ENCODE measurements around the gene ZNF330.

- TF ChIP-seq CBX5 (IDR thresholded peaks at IDR 0.05; ENCODE audit: low read depth): no peak
- no peak for TF ChIP-seq ESRRA (IDR thresholded peaks at IDR 0.05; ENCODE audit: low read length)
- TF ChIP-seq CHD4 (IDR thresholded peaks at IDR 0.05): no peak
- TF ChIP-seq EZH2 (IDR thresholded peaks at IDR 0.05; ENCODE audit: borderline replicate concordance, control insufficient read depth, low read depth, low read length): no peak
- no peak for TF ChIP-seq POLR2A (IDR thresholded peaks at IDR 0.05; ENCODE audit: low read depth, low read length)
- TF ChIP-seq, protein P1, sequence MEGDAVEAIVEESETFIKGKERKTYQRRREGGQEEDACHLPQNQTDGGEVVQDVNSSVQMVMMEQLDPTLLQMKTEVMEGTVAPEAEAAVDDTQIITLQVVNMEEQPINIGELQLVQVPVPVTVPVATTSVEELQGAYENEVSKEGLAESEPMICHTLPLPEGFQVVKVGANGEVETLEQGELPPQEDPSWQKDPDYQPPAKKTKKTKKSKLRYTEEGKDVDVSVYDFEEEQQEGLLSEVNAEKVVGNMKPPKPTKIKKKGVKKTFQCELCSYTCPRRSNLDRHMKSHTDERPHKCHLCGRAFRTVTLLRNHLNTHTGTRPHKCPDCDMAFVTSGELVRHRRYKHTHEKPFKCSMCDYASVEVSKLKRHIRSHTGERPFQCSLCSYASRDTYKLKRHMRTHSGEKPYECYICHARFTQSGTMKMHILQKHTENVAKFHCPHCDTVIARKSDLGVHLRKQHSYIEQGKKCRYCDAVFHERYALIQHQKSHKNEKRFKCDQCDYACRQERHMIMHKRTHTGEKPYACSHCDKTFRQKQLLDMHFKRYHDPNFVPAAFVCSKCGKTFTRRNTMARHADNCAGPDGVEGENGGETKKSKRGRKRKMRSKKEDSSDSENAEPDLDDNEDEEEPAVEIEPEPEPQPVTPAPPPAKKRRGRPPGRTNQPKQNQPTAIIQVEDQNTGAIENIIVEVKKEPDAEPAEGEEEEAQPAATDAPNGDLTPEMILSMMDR (IDR thresholded peaks at IDR 0.05 in 2 of 3, conservative IDR thresholded peaks at IDR 0.05 in 1 of 3; ENCODE audit: control insufficient read depth in 2 of 3, extremely low read depth in 1 of 3, insufficient read depth in 1 of 3, low read depth in 3 of 3, low read length in 3 of 3): no peak
- TF ChIP-seq POLR2AphosphoS5 (IDR thresholded peaks at IDR 0.05; ENCODE audit: low read length): no peak
- TF ChIP-seq RAD21 (IDR thresholded peaks at IDR 0.05; ENCODE audit: insufficient read depth, low read depth, low read length): no peak
- no peak for TF ChIP-seq EP300 (IDR thresholded peaks at IDR 0.05; ENCODE audit: borderline replicate concordance in 1 of 2, control insufficient read depth in 1 of 2, low read depth in 2 of 2, low read length in 2 of 2)
- no peak for TF ChIP-seq GATAD2B (conservative IDR thresholded peaks at IDR 0.05; ENCODE audit: low read depth)
- TF ChIP-seq TCF12 (IDR thresholded peaks at IDR 0.05; ENCODE audit: low read depth, low read length): no peak
- no peak for TF ChIP-seq ZNF274 (IDR thresholded peaks at IDR 0.05; ENCODE audit: insufficient read depth, insufficient read length)
- TF ChIP-seq NFYB (IDR thresholded peaks at IDR 0.05; ENCODE audit: insufficient read depth, low read depth, low read length): no peak
These were observed 39.5 kb upstream of the ZNF330 start for GRCh38 chr4:141180991-141181761.

Data from GM12878 (cell line).